NCI-H524 treated with DMSO at 0.1 percent for 48 hours (cell line): ENCODE results near the gene RNF186.
"Not testable (repeated sequence)": the region's sequence is repeated elsewhere in the genome, so short reads cannot be mapped to it uniquely, and the experiment has no call there.

ENCODE experiments used
- DNase-seq: peaks from one replicate; lab custom pipeline; 2025; lab: John Stamatoyannopoulos, UW

The RNF186 gene

GRCh38 chr1:19793360-19794046 lies 21.6 kb downstream of the RNF186 start:
- DNase-seq = no peak

GRCh38 chr1:19792237-19793002 lies 22.7 kb downstream of the RNF186 start:
- DNase-seq = no peak

GRCh38 chr1:19790061-19790975 lies 24.8 kb downstream of the RNF186 start:
- not testable (repeated sequence) for DNase-seq

GRCh38 chr1:19786988-19787423 lies 28.1 kb downstream of the RNF186 start:
- DNase-seq = no peak

GRCh38 chr1:19785660-19786059 lies 29.4 kb downstream of the RNF186 start:
- no peak for DNase-seq

- DNase-seq = no peak
Measured at GRCh38 chr1:19780267-19780877, 34.7 kb downstream of the RNF186 start.

GRCh38 chr1:19776933-19777332 lies 38.1 kb downstream of the RNF186 start:
- DNase-seq = no peak

- no peak for DNase-seq
Measured at GRCh38 chr1:19776287-19776686, 38.8 kb downstream of the RNF186 start.

GRCh38 chr1:19775831-19776230 lies 39.3 kb downstream of the RNF186 start:
- DNase-seq = no peak

GRCh38 chr1:19775317-19775716 lies 39.8 kb downstream of the RNF186 start:
- no peak for DNase-seq

- no peak for DNase-seq
Measured at GRCh38 chr1:19774180-19774785, 40.8 kb downstream of the RNF186 start.

- DNase-seq = no peak
Measured at GRCh38 chr1:19773485-19773884, 41.6 kb downstream of the RNF186 start.

- no peak for DNase-seq
Measured at GRCh38 chr1:19772053-19772452, 43.0 kb downstream of the RNF186 start.

GRCh38 chr1:19771350-19771749 lies 43.7 kb downstream of the RNF186 start:
- no peak for DNase-seq

GRCh38 chr1:19770436-19771190 lies 44.5 kb downstream of the RNF186 start:
- no peak for DNase-seq

GRCh38 chr1:19769211-19769932 lies 45.7 kb downstream of the RNF186 start:
- DNase-seq = no peak

- DNase-seq = no peak
Measured at GRCh38 chr1:19768353-19769210, 46.5 kb downstream of the RNF186 start.

- DNase-seq = no peak
Measured at GRCh38 chr1:19765623-19766022, 49.5 kb downstream of the RNF186 start.

GRCh38 chr1:19764848-19765247 lies 50.2 kb downstream of the RNF186 start:
- DNase-seq = no peak
